BLaER1 treated with 17β-estradiol and CSF1 and Interleukin-3, amounts not matched to agents 10 nM and 100 nM (cell line): ENCODE results near the gene ATG7.
A peak's percentile ranks its signal among the peaks of the same experiment; 100 is the strongest.
"Not testable (repeated sequence)": the region's sequence is repeated elsewhere in the genome, so short reads cannot be mapped to it uniquely, and the experiment has no call there.

ENCODE experiments used
- H3K27ac ChIP-seq, 11 experiments: shearing (Covaris generic); formaldehyde crosslinking; 2 replicates each; pipeline ENCODE4 v1.8.1; 2022
- H3K27me3 ChIP-seq, 11 experiments: shearing (Covaris generic); formaldehyde crosslinking; 2 replicates each; pipeline ENCODE4 v1.8.1; 2022
- H3K36me3 ChIP-seq, 11 experiments: shearing (Covaris generic); formaldehyde crosslinking; 2 replicates each; pipeline ENCODE4 v1.8.1; 2022
- H3K4me1 ChIP-seq, 10 experiments: shearing (Covaris generic); formaldehyde crosslinking; 2 replicates each; pipeline ENCODE4 v1.8.1; 2022
- H3K4me2 ChIP-seq, 11 experiments: shearing (Covaris generic); formaldehyde crosslinking; 2 replicates each; pipeline ENCODE4 v1.8.1; 2022
- H3K4me3 ChIP-seq, 10 experiments: shearing (Covaris generic); formaldehyde crosslinking; 2 replicates each; pipeline ENCODE4 v1.8.1; 2022
- H3K9ac ChIP-seq, 11 experiments: shearing (Covaris generic); formaldehyde crosslinking; 2 replicates each; pipeline ENCODE4 v1.8.1; 2022
- H3K9me3 ChIP-seq, 11 experiments: shearing (Covaris generic); formaldehyde crosslinking; replicated peaks in 1 of 11; 2 replicates each; pipeline ENCODE4 v1.8.1; 2022
- H4K20me1 ChIP-seq, 11 experiments: shearing (Covaris generic); formaldehyde crosslinking; 2 replicates each; pipeline ENCODE4 v1.8.1; 2022
- Cebpa-rat ChIP-seq, 11 experiments: shearing (Covaris generic); IDR thresholded peaks; 2 replicates each; pipeline ENCODE4 v1.8.1; 2022

ATG7 gene

GRCh38 chr3:11514191-11514821 lies 242.1 kb downstream of the ATG7 start:
- H3K9ac ChIP-seq: 0 out of 22 replicates have a peak overlapping the region, but pooled peaks of 1 of the 11 experiments have one; percentile 12
- peaks cover 0 to 14% (median 5%) of the 10 kb centered on the region in 11 experiments; a peak in 12 of 22 replicates for H3K9me3 ChIP-seq
- no peaks in the 10 kb centered on the region for H3K27me3 ChIP-seq
- peaks cover 0 to 62% (median 8%) of the 10 kb centered on the region in 11 experiments; a peak in 10 of 22 replicates for H4K20me1 ChIP-seq
- peak overlapping the region; percentile 50 to 79 (median 64) for H3K4me2 ChIP-seq
- H3K36me3 ChIP-seq: peaks cover 0 to 27% (median 0%) of the 10 kb centered on the region in 11 experiments; a peak in 8 of 22 replicates
- H3K4me1 ChIP-seq: peaks cover 27 to 47% (median 34%) of the 10 kb centered on the region in 10 experiments
- H3K27ac ChIP-seq: peak overlapping the region in 2 of 11 experiments; percentile 12 to 36; a peak in 4 of 22 replicates
- no peak overlapping the region; a peak in 1 of 20 replicates for H3K4me3 ChIP-seq
- no peak for TF ChIP-seq Cebpa-rat (IDR thresholded peaks at IDR 0.05)

GRCh38 chr3:11517601-11518000 lies 245.4 kb downstream of the ATG7 start:
- Histone ChIP-seq H3K4me3 (no peak overlapping the region), H3K27ac (no peak overlapping the region), H3K4me2 (no peak overlapping the region), H3K9me3 (peaks cover 0 to under 1% (median 0%) of the 10 kb centered on the region in 11 experiments; a peak in 3 of 22 replicates), H3K4me1 (peaks cover 15 to 48% (median 20%) of the 10 kb centered on the region in 10 experiments), H3K9ac (no peak overlapping the region), H4K20me1 (peaks cover 0 to 62% (median 8%) of the 10 kb centered on the region in 11 experiments; a peak in 10 of 22 replicates), H3K27me3 (no peaks in the 10 kb centered on the region), H3K36me3 (peaks cover 0 to 29% (median 0%) of the 10 kb centered on the region in 11 experiments; a peak in 7 of 22 replicates)
- no peak for TF ChIP-seq Cebpa-rat (IDR thresholded peaks at IDR 0.05)

- H3K4me2 ChIP-seq: no peak overlapping the region
- H3K36me3 ChIP-seq: peaks cover 0 to 42% (median 0%) of the 10 kb centered on the region in 11 experiments; a peak in 8 of 22 replicates
- H3K27ac ChIP-seq: no peak overlapping the region
- TF ChIP-seq Cebpa-rat (IDR thresholded peaks at IDR 0.05): no peak
- H3K9ac ChIP-seq: no peak overlapping the region
- no peaks in the 10 kb centered on the region for H3K9me3 ChIP-seq
- H3K4me1 ChIP-seq: peaks cover 0 to 16% (median 0%) of the 10 kb centered on the region in 10 experiments; a peak in 3 of 20 replicates
- H3K4me3 ChIP-seq: no peak overlapping the region
- H4K20me1 ChIP-seq: peaks cover 0 to 65% (median 3%) of the 10 kb centered on the region in 11 experiments; a peak in 5 of 22 replicates
- H3K27me3 ChIP-seq: no peaks in the 10 kb centered on the region
These were observed 249.0 kb downstream of the ATG7 start for GRCh38 chr3:11521167-11521566.

GRCh38 chr3:11522398-11522715 lies 250.2 kb downstream of the ATG7 start:
- no peak overlapping the region for H3K4me3 ChIP-seq
- H3K9me3 ChIP-seq: peaks cover 0 to 4% (median 4%) of the 10 kb centered on the region in 11 experiments; a peak in 8 of 22 replicates
- H3K27ac ChIP-seq: no peak overlapping the region
- TF ChIP-seq Cebpa-rat (IDR thresholded peaks at IDR 0.05): no peak
- H4K20me1 ChIP-seq: peaks cover 0 to 63% (median 0%) of the 10 kb centered on the region in 11 experiments; a peak in 5 of 22 replicates
- H3K4me1 ChIP-seq: peaks cover 0 to 15% (median 0%) of the 10 kb centered on the region in 10 experiments; a peak in 3 of 20 replicates
- H3K4me2 ChIP-seq: no peak overlapping the region
- no peak overlapping the region for H3K9ac ChIP-seq
- H3K27me3 ChIP-seq: no peaks in the 10 kb centered on the region
- peaks cover 0 to 50% (median 0%) of the 10 kb centered on the region in 11 experiments; a peak in 11 of 22 replicates for H3K36me3 ChIP-seq

GRCh38 chr3:11522953-11523571 lies 250.9 kb downstream of the ATG7 start:
- H3K9ac ChIP-seq: no peak overlapping the region
- H4K20me1 ChIP-seq: peaks cover 0 to 64% (median 0%) of the 10 kb centered on the region in 11 experiments; a peak in 5 of 22 replicates
- H3K4me3 ChIP-seq: no peak overlapping the region
- peaks cover 0 to 9% (median 4%) of the 10 kb centered on the region in 11 experiments; a peak in 8 of 22 replicates for H3K9me3 ChIP-seq
- peaks cover 0 to 55% (median 0%) of the 10 kb centered on the region in 11 experiments; a peak in 11 of 22 replicates for H3K36me3 ChIP-seq
- no peak overlapping the region for H3K27ac ChIP-seq
- TF ChIP-seq Cebpa-rat (IDR thresholded peaks at IDR 0.05): no peak
- H3K4me1 ChIP-seq: peaks cover 0 to 15% (median 0%) of the 10 kb centered on the region in 10 experiments; a peak in 3 of 20 replicates
- no peak overlapping the region for H3K4me2 ChIP-seq
- no peaks in the 10 kb centered on the region for H3K27me3 ChIP-seq

GRCh38 chr3:11523572-11524101 lies 251.4 kb downstream of the ATG7 start:
- H3K9ac ChIP-seq: no peak overlapping the region

GRCh38 chr3:11526121-11526520 lies 253.9 kb downstream of the ATG7 start:
- H3K36me3 ChIP-seq: peaks cover 0 to 68% (median 0%) of the 10 kb centered on the region in 11 experiments; a peak in 10 of 22 replicates
- not testable (repeated sequence) for H3K9me3 ChIP-seq, H3K9ac ChIP-seq, H3K4me1 ChIP-seq, H3K4me3 ChIP-seq, H3K27ac ChIP-seq, H3K27me3 ChIP-seq, H3K4me2 ChIP-seq
- peaks cover 0 to 80% (median 3%) of the 10 kb centered on the region in 11 experiments; a peak in 9 of 22 replicates for H4K20me1 ChIP-seq

More at GRCh38 chr3:11523572-11524101, 251.4 kb downstream of the ATG7 start:
- Histone ChIP-seq H3K36me3 (peaks cover 0 to 60% (median 0%) of the 10 kb centered on the region in 11 experiments; a peak in 11 of 22 replicates), H3K4me1 (peaks cover 0 to 15% (median 0%) of the 10 kb centered on the region in 10 experiments; a peak in 3 of 20 replicates), H3K4me3 (no peak overlapping the region), H4K20me1 (peaks cover 0 to 60% (median 0%) of the 10 kb centered on the region in 11 experiments; a peak in 5 of 22 replicates), H3K4me2 (no peak overlapping the region), H3K27ac (no peak overlapping the region), H3K27me3 (no peaks in the 10 kb centered on the region), H3K9me3 (peaks cover 0 to 9% (median 4%) of the 10 kb centered on the region in 11 experiments; a peak in 8 of 22 replicates)
- no peak for TF ChIP-seq Cebpa-rat (IDR thresholded peaks at IDR 0.05)

GRCh38 chr3:11529281-11529680 lies 257.1 kb downstream of the ATG7 start:
- Histone ChIP-seq H3K36me3 (peaks cover 0 to 74% (median 0%) of the 10 kb centered on the region in 11 experiments; a peak in 10 of 22 replicates), H3K9me3 (peaks cover 0 to 9% (median 4%) of the 10 kb centered on the region in 11 experiments; a peak in 8 of 22 replicates), H3K4me2 (no peak overlapping the region), H3K4me1 (no peaks in the 10 kb centered on the region), H3K27me3 (no peaks in the 10 kb centered on the region), H3K4me3 (no peak overlapping the region), H4K20me1 (peaks cover 0 to 80% (median 5%) of the 10 kb centered on the region in 11 experiments; a peak in 11 of 22 replicates), H3K9ac (no peak overlapping the region), H3K27ac (no peak overlapping the region)
- TF ChIP-seq Cebpa-rat (IDR thresholded peaks at IDR 0.05): no peak
